Stimulated activated CD4-positive, alpha-beta T cell treated with anti-CD3 and anti-CD28 coated beads, Interleukin-1b, Interleukin-23, amount 100 ng/mL, for 4 hours (primary cell): ENCODE measurements around the gene BCL7B.
"Not testable (repeated sequence)": the region's sequence is repeated elsewhere in the genome, so short reads cannot be mapped to it uniquely, and the experiment has no call there.

Experiments used
- DNase-seq, 2 donors: peaks; one replicate each; pipeline ENCODE4 v3.0.0-alpha.2; 2020; ENCODE audit warnings: low read depth in 2 of 2

The BCL7B gene

GRCh38 chr7:73557397-73558257 is at the start of gene BCL7B:
BCL7B (minus strand) TSS chr7:73557690; CDS start chr7:73557578, 112 bp downstream.
- DNase-seq = peak; percentile 66 to 76

- DNase-seq = no peak
Observed at GRCh38 chr7:73605601-73606220, 48.2 kb upstream of the BCL7B start.

GRCh38 chr7:73602721-73603651 is 45.5 kb upstream of the BCL7B start:
- no peak for DNase-seq

- DNase-seq = no peak
Observed at GRCh38 chr7:73599916-73600315, 42.4 kb upstream of the BCL7B start.

GRCh38 chr7:73599151-73599882 is 41.8 kb upstream of the BCL7B start:
- no peak for DNase-seq

GRCh38 chr7:73597978-73598782 is 40.7 kb upstream of the BCL7B start:
- DNase-seq = no peak

- DNase-seq = no peak
Observed at GRCh38 chr7:73596191-73597065, 38.9 kb upstream of the BCL7B start.

- DNase-seq = no peak
Observed at GRCh38 chr7:73595358-73595757, 37.9 kb upstream of the BCL7B start.

GRCh38 chr7:73593207-73594045 is 35.9 kb upstream of the BCL7B start:
- DNase-seq = no peak

- no peak for DNase-seq
Observed at GRCh38 chr7:73586911-73587310, 29.4 kb upstream of the BCL7B start.

- no peak for DNase-seq
Observed at GRCh38 chr7:73585196-73585595, 27.7 kb upstream of the BCL7B start.

- no peak for DNase-seq
Observed at GRCh38 chr7:73582664-73583202, 25.2 kb upstream of the BCL7B start.

GRCh38 chr7:73581006-73581405 is 23.5 kb upstream of the BCL7B start:
- DNase-seq = not testable (repeated sequence)

- peak; percentile 96 to 99 for DNase-seq
Observed at GRCh38 chr7:73578342-73579128, 21.0 kb upstream of the BCL7B start, which contains the start of gene TBL2. TBL2 (minus strand) TSS chr7:73578579; CDS start chr7:73578549, 30 bp downstream.

GRCh38 chr7:73577627-73578341 is 20.3 kb upstream of the BCL7B start:
- no peak for DNase-seq

- no peak for DNase-seq
Observed at GRCh38 chr7:73573791-73574190, 16.3 kb upstream of the BCL7B start.

- DNase-seq = no peak
Observed at GRCh38 chr7:73573276-73573675, 15.8 kb upstream of the BCL7B start.
